HG03196 (cell line): ENCODE measurements around the gene SPESP1.

Experiments used
- ATAC-seq: cut with Tn5 transposase; IDR thresholded peaks from one replicate; pipeline ENCODE4 v1.9.1; 2021; ENCODE audit not compliant: unreplicated experiment

SPESP1 gene

DNA sequence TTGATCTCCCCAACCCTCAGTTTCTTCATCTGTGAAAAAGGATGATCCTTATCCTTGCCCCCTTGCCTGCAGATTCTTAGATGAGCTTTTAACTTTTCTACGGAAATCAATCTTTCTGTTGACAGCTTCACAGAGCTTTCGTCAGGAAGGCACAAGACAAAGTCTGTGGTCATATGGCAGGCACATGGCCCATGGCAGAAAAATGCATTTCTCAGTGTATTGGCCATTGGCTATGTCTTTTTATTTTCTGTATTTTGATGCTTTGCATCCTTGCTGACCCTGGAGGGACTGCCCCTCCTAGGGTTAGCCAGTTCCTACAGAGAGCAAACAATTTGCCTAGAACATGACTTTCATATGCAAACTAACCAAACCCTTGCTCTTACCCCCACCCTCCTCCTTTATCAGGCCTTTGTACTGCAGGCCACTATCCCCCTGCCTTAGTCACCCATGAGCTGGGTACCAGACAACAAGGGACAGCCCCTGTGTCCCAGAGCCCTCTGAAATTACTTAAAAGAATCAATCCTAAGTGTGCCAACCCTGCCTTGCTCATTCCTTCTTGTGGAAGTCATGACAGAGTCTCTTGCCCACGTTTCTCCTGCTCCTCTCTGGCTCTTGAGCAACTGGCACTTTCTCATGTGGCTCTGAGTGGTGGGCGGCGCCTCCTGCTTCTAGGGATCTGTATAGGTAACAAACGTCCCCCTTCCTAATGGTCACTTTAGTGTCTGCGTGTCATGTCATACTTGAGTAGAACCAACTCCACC lies 60.1 kb downstream of the SPESP1 start:
- no peak for ATAC-seq

DNA sequence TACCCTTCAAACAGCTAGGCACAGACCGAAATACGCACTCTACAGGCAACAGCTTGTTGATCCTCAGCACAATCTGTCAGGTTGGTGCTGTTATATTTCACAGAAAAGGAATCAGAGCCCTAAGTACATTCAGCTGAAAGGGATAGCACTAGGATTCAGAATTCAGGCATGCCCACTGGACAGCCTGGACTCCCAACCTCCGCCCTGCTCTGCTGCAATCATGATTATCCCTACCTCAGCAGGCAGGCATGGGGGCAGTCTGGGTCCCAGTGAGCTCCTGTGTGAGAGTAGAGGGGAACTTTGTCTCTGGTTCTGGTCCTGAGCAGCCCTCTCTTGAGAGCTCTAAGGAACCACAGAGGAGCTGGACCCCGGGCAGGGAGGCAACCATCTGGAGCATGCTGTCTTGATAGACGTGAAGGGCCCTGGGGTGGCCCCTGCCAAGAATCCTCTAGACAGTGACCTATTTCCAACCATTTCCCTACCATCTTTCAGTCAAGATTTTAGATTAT lies 60.7 kb downstream of the SPESP1 start:
- ATAC-seq: no peak

DNA sequence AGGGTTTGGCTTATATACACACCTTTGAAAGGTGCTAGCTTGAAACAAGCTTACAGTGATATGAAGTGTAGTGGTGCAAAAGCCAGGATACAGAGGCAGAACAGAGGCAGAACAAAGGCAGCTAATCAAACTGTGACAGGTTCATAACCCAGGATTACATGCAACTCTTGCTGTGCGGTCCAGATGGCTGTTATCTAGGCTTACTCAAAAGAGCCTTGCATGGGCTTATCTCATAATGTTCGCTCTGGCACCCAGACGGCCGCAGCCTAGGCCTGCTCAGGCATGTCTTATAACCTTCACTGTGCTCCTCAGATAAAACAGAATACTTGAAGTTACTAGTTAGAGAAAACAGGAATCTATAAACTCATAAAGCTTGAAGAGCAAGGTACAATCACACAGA lies 61.4 kb downstream of the SPESP1 start:
- no peak for ATAC-seq

DNA sequence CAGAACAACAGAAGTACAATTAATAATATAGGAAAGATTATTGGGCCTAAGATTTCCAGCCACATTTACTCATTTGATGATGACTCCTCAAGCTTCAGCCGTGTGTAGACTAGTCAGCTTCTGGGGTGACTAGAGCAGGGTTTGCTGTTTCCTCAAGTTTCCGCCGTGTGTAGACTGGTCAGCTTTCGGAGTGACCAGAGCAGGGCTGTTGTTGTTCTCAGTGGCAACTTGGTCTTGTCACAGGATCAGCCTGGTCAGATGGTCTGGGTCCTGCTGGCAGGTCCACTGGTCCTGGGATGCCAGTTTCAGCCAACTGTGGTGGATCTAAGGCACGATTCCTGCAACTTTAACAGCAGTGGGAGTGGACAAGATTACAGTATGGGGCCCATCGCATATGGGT lies 62.4 kb downstream of the SPESP1 start:
- no peak for ATAC-seq

DNA sequence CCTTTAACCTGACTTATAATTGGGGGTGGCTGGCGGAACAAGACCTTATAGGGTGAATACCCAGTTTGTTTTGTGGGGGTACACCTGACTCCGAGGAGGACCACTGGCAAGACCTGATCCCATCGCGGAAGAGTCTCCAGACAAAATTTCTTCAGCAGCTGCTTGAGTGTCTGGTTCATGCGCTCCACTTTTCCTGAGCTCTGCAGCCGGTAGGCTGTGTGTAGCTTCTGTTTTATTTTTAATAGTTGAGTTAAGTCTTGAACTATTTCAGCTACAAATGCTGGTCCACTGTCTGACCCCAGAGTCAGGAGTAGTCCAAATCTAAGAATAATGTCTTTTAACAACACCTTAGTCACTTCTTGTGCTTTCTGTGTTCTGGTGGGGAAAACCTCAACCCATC lies 63.0 kb downstream of the SPESP1 start:
- ATAC-seq: no peak

DNA sequence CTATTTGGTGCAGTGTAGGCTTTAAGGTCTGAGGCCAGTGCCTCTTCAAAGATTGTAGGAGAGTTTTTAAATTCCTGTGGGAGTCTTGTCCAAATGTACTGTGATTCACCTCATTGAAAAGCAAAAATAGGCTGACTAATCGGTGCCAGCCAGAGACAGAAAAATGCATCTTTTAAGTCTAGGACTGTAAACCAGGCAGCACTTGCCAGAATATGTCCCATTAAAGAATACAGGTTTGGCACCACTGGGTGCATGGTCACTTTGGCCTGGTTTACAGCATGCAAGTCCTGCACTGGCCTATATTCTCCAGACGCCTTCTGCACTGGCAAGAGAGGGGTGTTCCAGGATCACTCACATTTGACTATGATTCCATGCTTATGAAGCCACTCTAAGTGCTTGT lies 63.8 kb downstream of the SPESP1 start:
- no peak for ATAC-seq

DNA sequence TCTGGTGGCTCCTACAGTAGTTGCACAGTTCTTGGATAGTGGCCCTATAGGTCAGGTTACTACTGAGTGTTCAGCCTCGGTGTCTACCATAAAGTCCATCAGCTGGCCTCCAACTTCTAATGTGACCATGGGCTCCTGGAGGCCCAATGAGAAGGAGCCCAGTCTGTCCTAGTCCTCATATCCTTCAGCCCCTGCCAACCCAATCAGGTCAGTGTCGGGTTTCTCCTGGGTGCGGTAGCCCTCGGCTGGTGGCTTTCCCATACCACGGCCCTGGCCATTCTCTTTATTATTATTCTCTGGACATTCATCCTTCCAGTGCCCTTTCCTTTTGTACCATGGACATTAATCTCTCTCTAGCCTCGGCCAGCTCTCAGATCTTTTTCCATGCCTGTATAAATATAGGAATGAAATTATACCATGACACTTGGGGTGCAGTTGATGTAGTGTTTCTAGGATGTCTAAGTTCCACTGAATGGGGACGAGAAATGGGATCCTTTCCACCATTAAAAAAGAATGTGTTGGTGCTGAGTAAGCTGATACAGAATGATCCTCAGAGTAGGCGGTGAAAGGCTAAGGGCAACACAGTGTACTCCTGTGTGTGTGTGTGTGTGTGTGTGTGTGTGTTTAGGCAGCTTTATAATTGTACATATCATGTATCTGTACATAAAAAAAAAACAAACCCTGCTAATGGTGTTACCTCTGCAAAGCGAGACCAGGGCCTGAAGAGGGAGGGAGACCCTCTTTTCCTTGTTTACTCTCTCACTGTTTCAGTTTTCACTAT lies 64.8 kb downstream of the SPESP1 start:
- no peak for ATAC-seq
